OCI-LY7 (cell line): ENCODE data around the gene JPT1. TPM values are rescaled to one million over a fixed set of nuclear protein-coding genes. Genes with fewer than 3 reads are reported as not detected.
A peak's percentile ranks its signal among the peaks of the same experiment; 100 is the strongest.

Experiments
- BruUV-seq: library from RNA; stranded (reverse); fragments of 400-500 nt; replicated peaks from 2 replicates; lab custom pipeline; 2021; lab: Mats Ljungman, UMichigan
- CTCF ChIA-PET: fragments of 300-600 bp; sonication (Branson Sonifier 250); formaldehyde crosslinking; loops from one replicate; lab custom pipeline; 2022; ENCODE audit warnings: antibody characterized with exemption; ENCODE audit not compliant: unreplicated experiment; lab: Charles Lee
- POLR2A ChIA-PET: fragments of 300-600 bp; sonication (Branson Sonifier 250); formaldehyde crosslinking; loops from one replicate; lab custom pipeline; 2022; ENCODE audit warnings: antibody characterized with exemption; lab: Charles Lee
- DNase-seq: peaks from one replicate; pipeline ENCODE4 v3.0.0-alpha.2; 2015; ENCODE audit warnings: low spot score
- H2AFZ ChIP-seq: fragments of 200-600 bp; sonication (generic), shearing (Covaris generic); 2 replicates; pipeline ENCODE4 v1.6.1; 2014; ENCODE audit warnings: mild to moderate bottlenecking, antibody characterized with exemption, low read length, moderate library complexity
- H3K27ac ChIP-seq: fragments of 200-600 bp; sonication (generic); 2 replicates; pipeline ENCODE4 v1.5.1; 2014; ENCODE audit warnings: mixed run types, low read depth, mild to moderate bottlenecking, moderate library complexity, low read length, inconsistent platforms; ENCODE audit not compliant: poor library complexity, severe bottlenecking
- H3K36me3 ChIP-seq: fragments of 200-600 bp; sonication (generic); 2 replicates; pipeline ENCODE4 v1.6.1; 2014; ENCODE audit warnings: mild to moderate bottlenecking, antibody characterized with exemption, low read length, moderate library complexity, mixed read lengths; ENCODE audit not compliant: insufficient read depth
- H3K4me1 ChIP-seq: fragments of 200-600 bp; sonication (generic); 2 replicates; pipeline ENCODE4 v1.5.1; 2014; ENCODE audit warnings: mild to moderate bottlenecking, low read length; ENCODE audit not compliant: insufficient read depth, poor library complexity, severe bottlenecking
- H3K4me2 ChIP-seq: fragments of 200-600 bp; sonication (generic); 2 replicates; pipeline ENCODE4 v1.6.1; 2014; ENCODE audit warnings: mild to moderate bottlenecking, low read length
- H3K4me3 ChIP-seq: fragments of 200-600 bp; sonication (generic); 2 replicates; pipeline ENCODE4 v1.5.1; 2014; ENCODE audit warnings: mild to moderate bottlenecking, low read depth, low read length; ENCODE audit not compliant: poor library complexity, severe bottlenecking
- H3K79me2 ChIP-seq: fragments of 200-600 bp; sonication (generic); 2 replicates; pipeline ENCODE4 v1.6.1; 2016; ENCODE audit warnings: low read depth, mild to moderate bottlenecking, low read length, moderate library complexity, mixed read lengths; ENCODE audit not compliant: insufficient read depth
- H3K9me2 ChIP-seq: fragments of 200-600 bp; sonication (generic); 2 replicates; pipeline ENCODE4 v1.6.1; 2016; ENCODE audit warnings: mild to moderate bottlenecking, low read length, mixed read lengths; ENCODE audit not compliant: insufficient read depth
- H3K9me3 ChIP-seq: fragments of 200-600 bp; sonication (generic); 2 replicates; pipeline ENCODE4 v1.6.1; 2014; ENCODE audit warnings: mild to moderate bottlenecking, mixed run types, low read length, mixed read lengths
- H4K20me1 ChIP-seq: fragments of 200-600 bp; sonication (generic); 2 replicates; pipeline ENCODE4 v1.6.1; 2014; ENCODE audit warnings: mild to moderate bottlenecking, antibody characterized with exemption, low read length, moderate library complexity, mixed read lengths; ENCODE audit not compliant: insufficient read depth
- EZH2phosphoT487 ChIP-seq: fragments of 200-600 bp; sonication (generic); IDR thresholded peaks from 2 replicates; pipeline ENCODE4 v1.6.1; 2018; ENCODE audit warnings: low read depth, borderline replicate concordance, mild to moderate bottlenecking, mixed run types, antibody characterized with exemption, low read length, moderate library complexity, mixed read lengths
- intact Hi-C: fragments of 100-400 bp; cut with micrococcal nuclease; formaldehyde crosslinking; loops from one replicate; pipeline ENCODE4 v1.10.0; 2022; ENCODE audit not compliant: unreplicated experiment
- total RNA-seq, 2 experiments: library from RNA; depleted of rRNA in 1 of 2; stranded (reverse); fragments of >200 nt in 1 of 2; shearing (Covaris generic) in 1 of 2; gene quantifications; 2 replicates each; pipeline ENCODE4 v1.2.3, GENCODE V29; 2014 to 2022
- TF ChIP-seq, protein P1 (sequence below): fragments of 200-600 bp; sonication (generic); conservative IDR thresholded peaks from 2 replicates; pipeline ENCODE4 v1.5.1; 2014; ENCODE audit warnings: mild to moderate bottlenecking, antibody characterized with exemption, low read length, moderate library complexity, mixed read lengths

Gene JPT1
- total RNA-seq, 2 experiments from 2014 or later, result 121 to 251 TPM

DNA sequence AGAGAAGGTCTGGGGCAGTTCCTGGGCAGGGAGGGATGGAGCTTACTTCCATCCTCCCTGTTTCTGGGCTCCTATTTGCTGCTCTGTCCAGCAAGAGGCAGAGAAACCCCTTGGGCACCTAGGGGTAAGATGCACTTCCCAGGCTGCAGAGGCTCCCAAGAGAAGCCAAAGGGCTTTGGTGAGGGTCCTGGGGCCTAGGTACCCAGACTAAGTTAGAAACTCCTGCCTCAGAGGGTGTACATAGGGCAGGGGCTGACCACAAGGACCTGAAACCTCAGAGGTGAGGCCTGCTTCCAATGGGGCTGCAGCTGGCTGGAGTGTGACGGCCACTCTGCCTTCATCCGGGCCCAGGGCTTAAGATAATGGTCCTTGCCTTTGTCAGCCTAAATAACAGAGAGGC, 46.1 kb downstream of the JPT1 start:
- no peak for TF ChIP-seq EZH2phosphoT487
- TF ChIP-seq, protein P1, sequence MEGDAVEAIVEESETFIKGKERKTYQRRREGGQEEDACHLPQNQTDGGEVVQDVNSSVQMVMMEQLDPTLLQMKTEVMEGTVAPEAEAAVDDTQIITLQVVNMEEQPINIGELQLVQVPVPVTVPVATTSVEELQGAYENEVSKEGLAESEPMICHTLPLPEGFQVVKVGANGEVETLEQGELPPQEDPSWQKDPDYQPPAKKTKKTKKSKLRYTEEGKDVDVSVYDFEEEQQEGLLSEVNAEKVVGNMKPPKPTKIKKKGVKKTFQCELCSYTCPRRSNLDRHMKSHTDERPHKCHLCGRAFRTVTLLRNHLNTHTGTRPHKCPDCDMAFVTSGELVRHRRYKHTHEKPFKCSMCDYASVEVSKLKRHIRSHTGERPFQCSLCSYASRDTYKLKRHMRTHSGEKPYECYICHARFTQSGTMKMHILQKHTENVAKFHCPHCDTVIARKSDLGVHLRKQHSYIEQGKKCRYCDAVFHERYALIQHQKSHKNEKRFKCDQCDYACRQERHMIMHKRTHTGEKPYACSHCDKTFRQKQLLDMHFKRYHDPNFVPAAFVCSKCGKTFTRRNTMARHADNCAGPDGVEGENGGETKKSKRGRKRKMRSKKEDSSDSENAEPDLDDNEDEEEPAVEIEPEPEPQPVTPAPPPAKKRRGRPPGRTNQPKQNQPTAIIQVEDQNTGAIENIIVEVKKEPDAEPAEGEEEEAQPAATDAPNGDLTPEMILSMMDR, result no peak
- Histone ChIP-seq H3K9me3 (no peaks in the 10 kb centered on the region), H2AFZ (no peak overlapping the region), H3K27ac (no peak overlapping the region), H3K9me2 (no peaks in the 10 kb centered on the region), H4K20me1 (no peaks in the 10 kb centered on the region), H3K4me2 (no peak overlapping the region), H3K4me1 (peaks cover 20% of the 10 kb centered on the region), H3K4me3 (no peak overlapping the region), H3K36me3 (no peaks in the 10 kb centered on the region; the same call in 1 of the 2 replicates), H3K79me2 (no peaks in the 10 kb centered on the region)
- no TSS peak for BruUV-seq
- ChIA-PET POLR2A (no interaction called here), CTCF (no interaction called here)
- no peak for DNase-seq
- intact Hi-C loops, result loop anchor here (2.0 to 5.0 kb wide), 2 partner anchors 96 to 147 kb away; partner anchors contain the start of gene MRPL58

DNA sequence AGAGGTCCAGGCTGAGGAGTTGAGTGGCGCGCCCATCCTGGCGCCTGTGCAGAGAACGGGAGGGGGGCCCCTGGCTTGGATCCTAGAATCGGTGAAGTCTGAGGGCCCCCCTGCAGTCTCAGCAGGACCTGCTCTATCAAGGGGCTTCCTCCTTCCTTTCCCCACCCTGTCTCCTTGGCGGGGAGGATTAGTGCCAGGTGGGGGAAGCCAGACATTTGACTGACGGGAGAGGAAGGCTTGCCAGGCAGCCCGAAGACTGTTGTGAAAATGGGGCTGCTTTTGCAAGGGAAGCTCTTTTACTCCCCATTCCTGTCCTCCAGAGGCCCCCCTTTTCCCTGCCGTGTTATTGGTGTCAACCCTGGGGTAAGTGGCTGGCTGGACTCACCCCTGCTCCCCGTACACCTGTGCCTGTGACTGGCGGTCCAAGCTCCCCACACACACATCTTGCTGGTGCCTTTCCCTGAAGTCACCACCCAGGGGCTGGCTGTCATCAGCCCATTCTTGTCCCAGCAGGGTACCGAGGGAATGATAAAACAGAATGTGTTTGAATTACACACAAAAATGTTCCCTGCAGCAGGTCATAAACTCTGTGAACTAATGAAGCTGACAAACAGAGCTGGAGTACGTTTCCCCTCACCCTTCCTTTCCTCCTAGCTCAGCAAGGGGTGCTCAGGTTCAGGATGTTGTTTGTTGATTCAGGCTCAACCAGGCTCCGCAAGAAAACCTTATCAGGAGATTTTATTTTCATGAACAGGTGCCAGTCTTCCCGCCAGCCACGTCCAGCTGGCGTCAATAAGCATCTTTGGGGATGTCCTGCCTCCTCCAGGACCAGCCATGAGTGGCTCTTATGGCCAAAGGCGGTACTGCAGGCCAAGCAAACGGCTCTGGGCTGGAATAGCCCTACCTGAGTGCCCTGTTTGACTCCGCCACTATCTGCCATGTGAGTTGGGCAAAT, 48.9 kb downstream of the JPT1 start:
- no peak overlapping the region for H3K27ac ChIP-seq
- no peak overlapping the region for H3K4me3 ChIP-seq
- no peaks in the 10 kb centered on the region for H3K9me2 ChIP-seq
- no peak for TF ChIP-seq EZH2phosphoT487
- TF ChIP-seq, protein P1, result peak; percentile 86
- no peak overlapping the region for H2AFZ ChIP-seq
- intact Hi-C loops, result loop anchor here (5.0 kb wide), 1 partner anchor 93 kb away; the partner anchor contains the start of gene MRPL58
- H3K4me1 ChIP-seq, result peaks cover 21% of the 10 kb centered on the region
- no peaks in the 10 kb centered on the region for H3K9me3 ChIP-seq
- no TSS peak for BruUV-seq
- no peaks in the 10 kb centered on the region for H3K36me3 ChIP-seq
- H3K4me2 ChIP-seq, result no peak overlapping the region
- H3K79me2 ChIP-seq, result no peaks in the 10 kb centered on the region
- ChIA-PET POLR2A (interaction anchor here (0.6 to 1.5 kb wide), 7 partner anchors 9 to 753 kb away, joined by 3 to 5 read pairs (median 4); no protein-coding TSS in a partner anchor), CTCF (interaction anchor here (0.6 to 0.9 kb wide), 3 partner anchors 66 to 413 kb away, joined by 3 read pairs; no protein-coding TSS in a partner anchor)
- H4K20me1 ChIP-seq, result no peaks in the 10 kb centered on the region
- peak; percentile 77 for DNase-seq
